CD14-positive monocyte (primary cell): ENCODE data around the gene TEX38. TPM values are rescaled to one million over a fixed set of nuclear protein-coding genes. Genes with fewer than 3 reads are reported as not detected.

Experiments
- DNase-seq, 3 donors: peaks; one replicate each; pipeline ENCODE4 v3.0.0-alpha.2; 2011 to 2022
- H2AFZ ChIP-seq: 2 replicates; pipeline ENCODE4 v1.6.0; 2012; ENCODE audit warnings: mild to moderate bottlenecking, low read depth, low read length, inconsistent platforms; ENCODE audit not compliant: insufficient read depth, poor library complexity, severe bottlenecking
- H3K27ac ChIP-seq, 2 donors: 1 replicate in 1 of 2; 2 replicates in 1 of 2; pipeline ENCODE4 v1.5.1; 2012 to 2013; ENCODE audit warnings: low read length in 2 of 2, control low read depth in 1 of 2, inconsistent platforms in 1 of 2, low read depth in 1 of 2, mild to moderate bottlenecking in 1 of 2
- H3K27me3 ChIP-seq, 2 donors: one replicate each; pipeline versions ENCODE4 v1.6.0 to v1.6.1; 2011 to 2013; ENCODE audit warnings: low read length in 2 of 2; ENCODE audit not compliant: control insufficient read depth in 2 of 2, insufficient read depth in 2 of 2
- H3K36me3 ChIP-seq, 2 donors: replicated peaks in 1 of 2; 1 replicate in 1 of 2; 2 replicates in 1 of 2; pipeline versions ENCODE4 v1.5.1 to v1.6.1; 2012 to 2013; ENCODE audit warnings: low read length in 2 of 2, control low read depth in 1 of 2, inconsistent platforms in 1 of 2, mild to moderate bottlenecking in 1 of 2; ENCODE audit not compliant: insufficient read depth in 2 of 2, control insufficient read depth in 1 of 2
- H3K4me1 ChIP-seq, 2 donors: 1 replicate in 1 of 2; 2 replicates in 1 of 2; pipeline versions ENCODE4 v1.5.1 to v1.6.1; 2012 to 2013; ENCODE audit warnings: low read length in 2 of 2, control low read depth in 1 of 2, inconsistent platforms in 1 of 2, mild to moderate bottlenecking in 1 of 2, moderate library complexity in 1 of 2; ENCODE audit not compliant: insufficient read depth in 2 of 2, control insufficient read depth in 1 of 2
- H3K4me2 ChIP-seq: replicated peaks from 2 replicates; pipeline ENCODE3; 2012; ENCODE audit warnings: low read length, moderate library complexity, mild to moderate bottlenecking; ENCODE audit not compliant: poor library complexity, severe bottlenecking; ENCODE audit errors: extremely low read depth
- H3K4me3 ChIP-seq, 3 experiments: fragments of 200-600 bp in 1 of 3; sonication (generic) in 1 of 3; replicated peaks in 1 of 3; 1 replicate in 2 of 3; 2 replicates in 1 of 3; pipeline ENCODE4 v1.5.1; 2011 to 2013; ENCODE audit warnings: low read length in 3 of 3, mild to moderate bottlenecking in 3 of 3, control low read depth in 2 of 3, low read depth in 2 of 3, inconsistent platforms in 1 of 3, moderate library complexity in 1 of 3
- H3K79me2 ChIP-seq: 2 replicates; pipeline ENCODE4 v1.6.0; 2012; ENCODE audit warnings: mild to moderate bottlenecking, control low read depth, inconsistent platforms, low read length, moderate library complexity; ENCODE audit not compliant: insufficient read depth
- H3K9ac ChIP-seq: 2 replicates; pipeline ENCODE4 v1.6.0; 2017; ENCODE audit warnings: low read length, mild to moderate bottlenecking; ENCODE audit not compliant: insufficient read depth, poor library complexity, severe bottlenecking
- H3K9me3 ChIP-seq, 2 donors: replicated peaks in 1 of 2; 1 replicate in 1 of 2; 2 replicates in 1 of 2; pipeline versions ENCODE4 v1.5.1 to v1.6.1; 2012 to 2013; ENCODE audit warnings: low read length in 2 of 2, control low read depth in 1 of 2; ENCODE audit not compliant: control insufficient read depth in 1 of 2, insufficient read depth in 1 of 2
- H4K20me1 ChIP-seq: 2 replicates; pipeline ENCODE4 v1.6.0; 2012; ENCODE audit warnings: mild to moderate bottlenecking, low read length, control low read depth, moderate library complexity; ENCODE audit not compliant: insufficient read depth
- H3K27ac Mint-ChIP-seq, 7 donors: one replicate each; pipeline ENCODE4 v1.8.0; 2020; ENCODE audit warnings: mild to moderate bottlenecking in 7 of 7, mixed read lengths in 7 of 7, moderate library complexity in 6 of 7, inconsistent platforms in 2 of 7
- H3K27me3 Mint-ChIP-seq, 3 donors: one replicate each; pipeline ENCODE4 v1.8.0; 2021 to 2022; ENCODE audit warnings: low read depth in 3 of 3, mild to moderate bottlenecking in 3 of 3, mixed read lengths in 3 of 3, moderate library complexity in 3 of 3, inconsistent platforms in 1 of 3
- H3K36me3 Mint-ChIP-seq, 2 donors: one replicate each; pipeline ENCODE4 v1.8.0; 2020; ENCODE audit warnings: mixed read lengths in 2 of 2, inconsistent platforms in 1 of 2, mild to moderate bottlenecking in 1 of 2
- H3K4me1 Mint-ChIP-seq: one replicate; pipeline ENCODE4 v1.8.0; 2020; ENCODE audit warnings: mild to moderate bottlenecking, mixed read lengths
- H3K4me3 Mint-ChIP-seq, 2 donors: one replicate each; pipeline ENCODE4 v1.8.0; 2020; ENCODE audit warnings: mild to moderate bottlenecking in 2 of 2, mixed read lengths in 2 of 2, moderate library complexity in 1 of 2
- H3K9me3 Mint-ChIP-seq, 7 donors: one replicate each; pipeline ENCODE4 v1.8.0; 2020 to 2022; ENCODE audit warnings: mixed read lengths in 7 of 7, mild to moderate bottlenecking in 6 of 7, moderate library complexity in 6 of 7, inconsistent platforms in 2 of 7
- WGBS: methylation state at CpG from one replicate; pipeline ENCODE4 v1.1.5; 2013; ENCODE audit warnings: missing lambda C conversion rate; ENCODE audit not compliant: insufficient coverage; 5-methylcytosine and 5-hydroxymethylcytosine counted together
- intact Hi-C, 2 donors: fragments of 100-400 bp; cut with micrococcal nuclease; formaldehyde crosslinking; loops; one replicate each; pipeline versions ENCODE4 v1.15.0 to v1.15.1; 2023
- polyA plus RNA-seq, 3 donors: library from polyadenylated mRNA; depleted of rRNA in 1 of 3; unstranded in 2 of 3; stranded (reverse) in 1 of 3; fragments of 300-500 nt in 2 of 3; fragments of >200 nt in 1 of 3; fragmentation: Illumina TruSeq in 2 of 3; gene quantifications; 1 replicate in 2 of 3; 2 replicates in 1 of 3; pipeline ENCODE4 v1.2.3, GENCODE V29; 2012 to 2021
- TF ChIP-seq, protein P1 (sequence below): fragments of 200-600 bp; IDR thresholded peaks from one replicate; pipeline ENCODE4 v1.8.0; 2022; ENCODE audit warnings: antibody characterized with exemption, mild to moderate bottlenecking

Gene TEX38
- polyA plus RNA-seq, 3 donors = not detected

DNA sequence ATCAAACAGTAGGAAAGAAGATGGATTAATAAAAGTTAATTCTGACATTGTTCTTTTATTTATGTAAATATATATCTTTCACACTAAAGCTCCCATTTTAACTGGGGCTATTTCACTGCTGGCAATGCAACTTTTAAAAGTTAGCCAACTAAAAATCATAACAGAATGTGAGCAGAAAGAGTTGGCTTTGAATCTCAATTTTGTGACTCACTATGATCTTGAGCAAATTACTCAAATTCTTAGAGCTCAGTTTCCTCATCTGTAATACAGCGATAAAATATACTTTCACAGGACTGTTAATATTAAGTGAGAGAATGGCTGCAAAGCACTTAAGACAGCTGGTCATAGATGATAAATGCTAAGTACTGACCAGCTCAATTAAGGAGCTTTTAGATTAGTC, 36.5 kb downstream of the TEX38 start:
- no peak overlapping the region for H3K4me2 ChIP-seq
- Mint-ChIP-seq H3K9me3 (no peaks in the 10 kb centered on the region), H3K36me3 (peaks cover 71 to 82% of the 10 kb centered on the region in 2 donors), H3K4me1 (peaks cover 4% of the 10 kb centered on the region), H3K4me3 (no peak overlapping the region), H3K27me3 (peaks cover 0 to 2% (median 0%) of the 10 kb centered on the region in 3 donors), H3K27ac (no peak overlapping the region)
- H3K4me3 ChIP-seq = no peak overlapping the region
- peaks cover 82 to 97% of the 10 kb centered on the region in 2 donors for H3K36me3 ChIP-seq
- no peak overlapping the region for H2AFZ ChIP-seq
- H3K9me3 ChIP-seq = no peaks in the 10 kb centered on the region
- DNase-seq = no peak
- H3K9ac ChIP-seq = no peak overlapping the region
- intact Hi-C loops = no loop called here
- H3K27ac ChIP-seq = no peak overlapping the region
- no peaks in the 10 kb centered on the region for H3K27me3 ChIP-seq
- H3K79me2 ChIP-seq = peaks cover 37% of the 10 kb centered on the region
- TF ChIP-seq, protein P1, sequence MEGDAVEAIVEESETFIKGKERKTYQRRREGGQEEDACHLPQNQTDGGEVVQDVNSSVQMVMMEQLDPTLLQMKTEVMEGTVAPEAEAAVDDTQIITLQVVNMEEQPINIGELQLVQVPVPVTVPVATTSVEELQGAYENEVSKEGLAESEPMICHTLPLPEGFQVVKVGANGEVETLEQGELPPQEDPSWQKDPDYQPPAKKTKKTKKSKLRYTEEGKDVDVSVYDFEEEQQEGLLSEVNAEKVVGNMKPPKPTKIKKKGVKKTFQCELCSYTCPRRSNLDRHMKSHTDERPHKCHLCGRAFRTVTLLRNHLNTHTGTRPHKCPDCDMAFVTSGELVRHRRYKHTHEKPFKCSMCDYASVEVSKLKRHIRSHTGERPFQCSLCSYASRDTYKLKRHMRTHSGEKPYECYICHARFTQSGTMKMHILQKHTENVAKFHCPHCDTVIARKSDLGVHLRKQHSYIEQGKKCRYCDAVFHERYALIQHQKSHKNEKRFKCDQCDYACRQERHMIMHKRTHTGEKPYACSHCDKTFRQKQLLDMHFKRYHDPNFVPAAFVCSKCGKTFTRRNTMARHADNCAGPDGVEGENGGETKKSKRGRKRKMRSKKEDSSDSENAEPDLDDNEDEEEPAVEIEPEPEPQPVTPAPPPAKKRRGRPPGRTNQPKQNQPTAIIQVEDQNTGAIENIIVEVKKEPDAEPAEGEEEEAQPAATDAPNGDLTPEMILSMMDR = no peak
- H3K4me1 ChIP-seq = no peaks in the 10 kb centered on the region
- WGBS = no CpG with 5 or more reads among the region's 1 CpG
- H4K20me1 ChIP-seq = peaks cover 66% of the 10 kb centered on the region

DNA sequence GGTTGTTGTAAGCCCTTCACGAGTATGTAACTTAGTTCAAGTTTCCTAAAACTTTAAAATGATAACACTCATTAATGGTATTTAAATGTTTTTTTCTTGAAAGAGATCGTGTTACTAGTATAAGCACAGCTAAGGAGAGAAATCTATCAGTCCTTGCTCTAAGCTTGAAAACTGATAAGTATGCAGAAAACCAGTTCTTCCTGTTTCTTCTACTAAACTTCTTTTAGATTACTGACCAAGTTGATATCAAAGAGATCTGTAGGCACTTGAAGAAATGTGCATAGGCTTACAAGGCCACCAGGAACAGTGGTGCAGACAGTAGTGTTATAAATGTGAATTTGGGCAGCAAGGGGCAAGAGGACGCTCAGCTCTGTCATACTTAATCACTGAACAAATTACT, 43.3 kb downstream of the TEX38 start:
- Histone ChIP-seq H3K4me3 (no peak overlapping the region), H3K9ac (no peak overlapping the region), H3K27me3 (no peaks in the 10 kb centered on the region), H3K79me2 (peaks cover 61% of the 10 kb centered on the region), H3K4me1 (peaks cover 25 to 27% of the 10 kb centered on the region in 2 donors), H3K36me3 (peaks cover 54 to 69% of the 10 kb centered on the region in 2 donors), H3K4me2 (no peak overlapping the region), H3K27ac (no peak overlapping the region), H3K9me3 (no peaks in the 10 kb centered on the region), H2AFZ (no peak overlapping the region), H4K20me1 (peaks cover 70% of the 10 kb centered on the region)
- peaks cover 31% of the 10 kb centered on the region for H3K4me1 Mint-ChIP-seq
- intact Hi-C loops = loop anchor here (10.0 kb wide), 2 partner anchors 100 to 240 kb away; partner anchors contain the start of gene MOB3C (in 1 of the 2)
- no peaks in the 10 kb centered on the region for H3K9me3 Mint-ChIP-seq
- no peak for DNase-seq
- no peak overlapping the region for H3K27ac Mint-ChIP-seq
- H3K27me3 Mint-ChIP-seq = peaks cover 0 to 2% (median 0%) of the 10 kb centered on the region in 3 donors
- WGBS = no CpG with 5 or more reads among the region's 3 CpGs
- H3K4me3 Mint-ChIP-seq = no peak overlapping the region
- H3K36me3 Mint-ChIP-seq = peaks cover 56 to 60% of the 10 kb centered on the region in 2 donors
- TF ChIP-seq, protein P1 = no peak
